Keratinocyte (primary cell): ENCODE data around the gene ADGRD1. TPM values are rescaled to one million over a fixed set of nuclear protein-coding genes. Genes with fewer than 3 reads are reported as not detected.

ENCODE experiments used
- DNase-seq: peaks from one replicate; pipeline ENCODE4 v3.0.0-alpha.2; 2011; ENCODE audit warnings: low read depth, missing footprints, low spot score
- FAIRE-seq: peaks from 2 replicates; lab custom pipeline; 2011; peaks lifted over from hg19 to GRCh38; lab: Jason Lieb, UNC
- H2AFZ ChIP-seq: 2 replicates; pipeline ENCODE4 v1.6.0; 2012; ENCODE audit warnings: low read length, control low read depth, inconsistent platforms; ENCODE audit not compliant: control insufficient read depth
- H3K27ac ChIP-seq: 2 replicates; pipeline ENCODE4 v1.5.1; 2011; ENCODE audit warnings: low read length; ENCODE audit not compliant: control insufficient read depth, insufficient read depth
- H3K27me3 ChIP-seq: 3 replicates; pipeline ENCODE4 v1.6.0; 2011; ENCODE audit warnings: low read length; ENCODE audit not compliant: control insufficient read depth, insufficient read depth; ENCODE audit errors: extremely low read depth
- H3K36me3 ChIP-seq, 2 experiments: 2 replicates in 1 of 2; 3 replicates in 1 of 2; pipeline ENCODE4 v1.5.1; 2011; ENCODE audit warnings: low read length in 2 of 2, mild to moderate bottlenecking in 1 of 2; ENCODE audit not compliant: control insufficient read depth in 2 of 2, insufficient read depth in 2 of 2; ENCODE audit errors: extremely low read depth in 1 of 2
- H3K4me1 ChIP-seq: 3 replicates; pipeline ENCODE4 v1.5.1; 2011; ENCODE audit warnings: low read length; ENCODE audit not compliant: control insufficient read depth, insufficient read depth; ENCODE audit errors: extremely low read depth
- H3K4me2 ChIP-seq: 3 replicates; pipeline ENCODE4 v1.6.0; 2011; ENCODE audit warnings: low read depth, low read length; ENCODE audit not compliant: control insufficient read depth, insufficient read depth; ENCODE audit errors: extremely low read depth
- H3K4me3 ChIP-seq, 3 experiments: fragments of 200-600 bp in 1 of 3; sonication (generic) in 1 of 3; 2 replicates in 2 of 3; 3 replicates in 1 of 3; pipeline ENCODE4 v1.5.1; 2011 to 2016; ENCODE audit warnings: low read length in 3 of 3, mild to moderate bottlenecking in 3 of 3, control low read depth in 2 of 3, inconsistent platforms in 1 of 3, low read depth in 1 of 3, mixed read lengths in 1 of 3, mixed run types in 1 of 3, moderate library complexity in 1 of 3; ENCODE audit not compliant: control insufficient read depth in 2 of 3, insufficient read depth in 2 of 3; ENCODE audit errors: extremely low read depth in 1 of 3
- H3K79me2 ChIP-seq: 2 replicates; pipeline ENCODE4 v1.6.0; 2012; ENCODE audit warnings: low read length; ENCODE audit not compliant: control insufficient read depth, insufficient read depth
- H3K9ac ChIP-seq: 3 replicates; pipeline ENCODE4 v1.6.0; 2011; ENCODE audit warnings: low read length; ENCODE audit not compliant: control insufficient read depth, insufficient read depth; ENCODE audit errors: extremely low read depth
- H3K9me1 ChIP-seq: 3 replicates; pipeline ENCODE4 v1.6.0; 2011; ENCODE audit warnings: low read length; ENCODE audit not compliant: control insufficient read depth, insufficient read depth; ENCODE audit errors: extremely low read depth
- H3K9me3 ChIP-seq: 2 replicates; pipeline ENCODE4 v1.5.1; 2012; ENCODE audit warnings: low read depth, low read length; ENCODE audit not compliant: control insufficient read depth
- H4K20me1 ChIP-seq: 3 replicates; pipeline ENCODE4 v1.6.0; 2011; ENCODE audit warnings: low read length; ENCODE audit not compliant: control insufficient read depth, insufficient read depth; ENCODE audit errors: extremely low read depth
- CTCF ChIP-seq, 3 experiments: IDR thresholded peaks in 1 of 3; conservative IDR thresholded peaks in 1 of 3; optimal IDR thresholded peaks in 1 of 3; 2 replicates in 2 of 3; 3 replicates in 1 of 3; pipeline versions ENCODE3 to v1.5.1; 2011; ENCODE audit warnings: low read length in 3 of 3, mild to moderate bottlenecking in 3 of 3, moderate library complexity in 2 of 3, control low read depth in 1 of 3, inconsistent platforms in 1 of 3; ENCODE audit not compliant: insufficient read depth in 2 of 3; ENCODE audit errors: extremely low read depth in 1 of 3
- EZH2 ChIP-seq: IDR thresholded peaks from one replicate; pipeline ENCODE4 v1.6.1; 2012; ENCODE audit warnings: inconsistent platforms, mild to moderate bottlenecking, low read length, moderate library complexity
- dilution Hi-C: fragments of 300-500 bp; cut with MboI; formaldehyde crosslinking; loops from one replicate; pipeline ENCODE4 v1.7.0; 2020; ENCODE audit warnings: low sequenced_read_pairs; ENCODE audit not compliant: extremely low pct_ligation_motif_present
- polyA plus RNA-seq, 5 experiments: library from polyadenylated mRNA; depleted of rRNA in 3 of 5; stranded (reverse) in 3 of 5; stranded (forward) in 1 of 5; unstranded in 1 of 5; fragments of >200 nt; gene quantifications; 1 replicate in 1 of 5; 2 replicates in 3 of 5; 3 replicates in 1 of 5; pipeline versions ENCODE4 v1.2.1 to v1.2.3, GENCODE V29; 2011 to 2012; ENCODE audit warnings: missing spikeins in 2 of 5, low read depth in 1 of 5, low replicate concordance in 1 of 5

ADGRD1 gene
- polyA plus RNA-seq, 1 donor (not counting 4 experiments of a cell fraction or from before 2014, with no cell fraction given), result not detected

DNA sequence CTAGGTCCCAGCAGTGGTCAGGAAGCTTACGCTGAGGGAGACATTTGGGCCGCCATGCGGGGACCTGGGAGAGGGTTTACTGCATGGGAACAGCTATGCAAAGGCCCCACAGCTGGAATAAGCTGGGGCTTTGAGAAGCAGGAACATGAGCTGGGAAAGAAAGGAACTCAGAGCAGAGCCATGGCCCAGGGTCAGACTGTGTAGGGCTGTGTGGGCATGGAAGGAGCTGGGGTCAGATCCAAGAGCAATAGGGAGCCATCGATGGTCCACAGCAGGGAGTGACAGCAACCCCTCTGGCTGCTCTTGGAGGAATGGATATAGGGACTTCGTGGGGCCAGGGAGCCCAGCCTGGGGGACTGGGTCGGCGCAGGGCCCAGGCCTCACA lies 151.6 kb downstream of the ADGRD1 start:
- Histone ChIP-seq H3K27ac (no peak overlapping the region), H3K9ac (no peak overlapping the region), H3K36me3 (no peaks in the 10 kb centered on the region), H3K27me3 (no peaks in the 10 kb centered on the region), H3K4me2 (no peak overlapping the region), H4K20me1 (no peaks in the 10 kb centered on the region), H3K4me1 (no peaks in the 10 kb centered on the region), H3K9me3 (no peaks in the 10 kb centered on the region), H3K4me3 (no peak overlapping the region), H2AFZ (no peak overlapping the region), H3K9me1 (no peaks in the 10 kb centered on the region), H3K79me2 (no peaks in the 10 kb centered on the region)
- no peak for TF ChIP-seq EZH2
- TF ChIP-seq CTCF (optimal IDR thresholded peaks at IDR 0.05 in 1 of 3, IDR thresholded peaks at IDR 0.05 in 1 of 3, conservative IDR thresholded peaks at IDR 0.05 in 1 of 3; ENCODE audit: extremely low read depth in 1 of 3, insufficient read depth in 2 of 3, low read length in 3 of 3), result no peak
- dilution Hi-C loops, result no loop called here
- DNase-seq (no peak), FAIRE-seq (no peak)

DNA sequence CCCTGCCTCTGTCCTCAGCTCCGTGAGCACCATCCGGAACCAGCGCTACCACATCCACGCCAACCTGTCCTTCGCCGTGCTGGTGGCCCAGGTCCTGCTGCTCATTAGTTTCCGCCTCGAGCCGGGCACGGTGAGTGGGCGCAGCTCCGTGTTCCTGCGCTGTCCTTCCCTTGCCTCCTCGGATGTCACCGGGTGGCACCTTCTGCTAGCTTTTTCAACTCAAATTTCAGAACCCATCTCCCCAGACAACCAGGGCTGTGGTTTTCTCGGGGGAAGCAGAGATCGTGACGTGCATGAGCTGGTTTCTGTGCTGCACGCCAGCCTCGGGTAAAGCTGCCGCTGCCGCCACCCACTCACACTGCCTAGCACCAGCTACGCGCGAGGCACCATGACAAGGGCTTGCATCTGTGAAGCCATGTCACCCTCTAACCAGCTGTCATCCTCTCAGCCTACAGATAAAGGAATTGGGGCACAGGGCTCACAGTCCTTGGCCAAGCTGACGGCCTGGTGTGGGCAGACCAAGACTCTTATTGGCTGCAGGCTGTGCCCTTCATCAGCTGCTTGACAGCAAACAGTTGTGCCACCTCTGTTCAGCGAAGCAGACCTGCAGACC lies 152.1 kb downstream of the ADGRD1 start:
- no peaks in the 10 kb centered on the region for H3K79me2 ChIP-seq

More for the DNA sequence above, 152.1 kb downstream of the ADGRD1 start:
- Histone ChIP-seq H3K4me3 (no peak overlapping the region), H3K27me3 (no peaks in the 10 kb centered on the region), H3K4me2 (no peak overlapping the region), H3K27ac (no peak overlapping the region), H3K4me1 (no peaks in the 10 kb centered on the region), H2AFZ (no peak overlapping the region), H3K36me3 (no peaks in the 10 kb centered on the region), H4K20me1 (no peaks in the 10 kb centered on the region), H3K9me1 (no peaks in the 10 kb centered on the region), H3K9me3 (no peaks in the 10 kb centered on the region), H3K9ac (no peak overlapping the region)
- dilution Hi-C loops, result no loop called here
- TF ChIP-seq EZH2, result no peak
- no peak for TF ChIP-seq CTCF (optimal IDR thresholded peaks at IDR 0.05 in 1 of 3, IDR thresholded peaks at IDR 0.05 in 1 of 3, conservative IDR thresholded peaks at IDR 0.05 in 1 of 3; ENCODE audit: extremely low read depth in 1 of 3, insufficient read depth in 2 of 3, low read length in 3 of 3)
- no peak for FAIRE-seq
- DNase-seq, result no peak
